ENCODE measurements around the gene CLDN3. TPM values are rescaled to one million over a fixed set of nuclear protein-coding genes. Genes with fewer than 3 reads are reported as not detected.

The CLDN3 gene
- total RNA-seq, 1 experiment from 2014 or later = 16.5 TPM

- Histone ChIP-seq H4K20me1 (ENCODE audit: control insufficient read depth, insufficient read depth, insufficient read length) (no peaks in the 10 kb centered on the region), H3K9ac (ENCODE audit: extremely low read depth, insufficient read length, low read length) (no peak overlapping the region), H2BK20ac (ENCODE audit: low read depth, low read length, poor library complexity, severe bottlenecking) (no peak overlapping the region), H2BK5ac (ENCODE audit: insufficient read length, low read length) (no peak overlapping the region), H3K4ac (ENCODE audit: low read depth, low read length) (no peak overlapping the region), H2BK12ac (ENCODE audit: insufficient read length, low read depth, low read length) (no peak overlapping the region), H2BK15ac (ENCODE audit: low read depth, low read length) (no peak overlapping the region), H3K56ac (ENCODE audit: insufficient read length, low read depth, low read length) (no peak overlapping the region), H3T11ph (ENCODE audit: low read length) (no peak overlapping the region), H3K4me1 (ENCODE audit: insufficient read depth, low read length) (no peaks in the 10 kb centered on the region; the same call in 1 of the 2 replicates), H4K5ac (ENCODE audit: insufficient read length, low read depth, low read length) (no peak overlapping the region), H3K23me2 (ENCODE audit: insufficient read length, low read depth, low read length, poor library complexity, severe bottlenecking) (no peaks in the 10 kb centered on the region), H3K27ac (ENCODE audit: insufficient read length, low read depth, low read length) (no peak overlapping the region), H3K23ac (ENCODE audit: insufficient read length, low read depth, low read length) (no peak overlapping the region), H2AK5ac (ENCODE audit: insufficient read length, low read length) (no peak overlapping the region), H3K79me1 (ENCODE audit: insufficient read depth, low read depth, low read length, poor library complexity, severe bottlenecking) (no peaks in the 10 kb centered on the region), H3K9me3 (ENCODE audit: control insufficient read depth, low read depth, low read length) (no peaks in the 10 kb centered on the region), H2AFZ (ENCODE audit: low read length) (no peak overlapping the region), H2BK120ac (ENCODE audit: low read depth, low read length, poor library complexity, severe bottlenecking) (no peak overlapping the region), H4K91ac (ENCODE audit: insufficient read length, low read depth, low read length) (no peak overlapping the region), H3K4me2 (ENCODE audit: insufficient read depth, insufficient read length, low read length) (no peak overlapping the region), H3K27me3 (ENCODE audit: insufficient read depth, low read length) (no peaks in the 10 kb centered on the region), H3K18ac (ENCODE audit: insufficient read length, low read depth, low read length) (no peak overlapping the region), H3K79me2 (ENCODE audit: insufficient read depth, low read length) (no peaks in the 10 kb centered on the region), H3K14ac (ENCODE audit: insufficient read depth, low read length) (no peak overlapping the region), H4K8ac (replicated peaks; ENCODE audit: insufficient read length, low read depth, low read length) (no peak overlapping the region)
- H3K4me1 Mint-ChIP-seq = peaks cover 7 to 9% of the 10 kb centered on the region in 2 experiments; a peak in 3 of 4 replicates
- no peak for TF ChIP-seq CTCF (conservative IDR thresholded peaks at IDR 0.05)
- peaks cover 0 to 7% of the 10 kb centered on the region in 2 experiments; a peak in 3 of 5 replicates for H3K9me3 Mint-ChIP-seq
- no peak overlapping the region for H3K27ac Mint-ChIP-seq
- peaks cover 7% of the 10 kb centered on the region for H3K27me3 Mint-ChIP-seq (ENCODE audit: low read depth)
- no CpG with 5 or more reads among the region's 4 CpGs for WGBS (ENCODE audit: extremely low coverage, insufficient read length, low lambda C conversion rate)
- H3K36me3 Mint-ChIP-seq (ENCODE audit: insufficient read depth in 1 of 3, low read depth in 3 of 3) = no peaks in the 10 kb centered on the region
- H3K4me3 Mint-ChIP-seq = no peak overlapping the region
- no peak for DNase-seq
These were observed 32.4 kb upstream of the CLDN3 start for GRCh38 chr7:73802459-73802858.
